SK-N-SH treated with all-trans-retinoic acid at 6 μM for 48 hours (cell line): ENCODE results near the gene EGFL8.
"Not testable (repeated sequence)": the region's sequence is repeated elsewhere in the genome, so short reads cannot be mapped to it uniquely, and the experiment has no call there.

Source experiments
- CREB5 ChIP-seq: fragments of 250-450 bp; sonication (Bioruptor Pico); IDR thresholded peaks from 2 replicates; pipeline ENCODE4 v1.5.1; 2020; ENCODE audit warnings: low read depth, mild to moderate bottlenecking, moderate library complexity
- PATZ1 ChIP-seq: fragments of 250-450 bp; sonication (Bioruptor Pico); IDR thresholded peaks from 2 replicates; pipeline ENCODE4 v1.8.0; 2020; ENCODE audit warnings: mild to moderate bottlenecking, moderate library complexity, borderline replicate concordance
- TCF4 ChIP-seq: fragments of 250-450 bp; sonication (Bioruptor Pico); IDR thresholded peaks from 2 replicates; pipeline ENCODE4 v1.8.0; 2021; ENCODE audit warnings: mild to moderate bottlenecking, moderate library complexity, borderline replicate concordance
- TOX ChIP-seq: fragments of 250-450 bp; sonication (Bioruptor Pico); IDR thresholded peaks from 2 replicates; pipeline ENCODE4 v1.8.0; 2021; ENCODE audit warnings: mild to moderate bottlenecking, moderate library complexity, borderline replicate concordance
- ZC3H10 ChIP-seq: fragments of 250-450 bp; sonication (Bioruptor Pico); IDR thresholded peaks from 2 replicates; pipeline ENCODE4 v1.5.1; 2021; ENCODE audit warnings: mild to moderate bottlenecking, moderate library complexity
- ZNF565 ChIP-seq: fragments of 450-650 bp; formaldehyde crosslinking; conservative IDR thresholded peaks from 2 replicates; pipeline ENCODE4 v1.5.0; 2020; ENCODE audit warnings: low read depth, mild to moderate bottlenecking, moderate library complexity

- not testable (repeated sequence) for TF ChIP-seq PATZ1; TOX (CRISPR knock-in tag); CREB5; ZNF565 (CRISPR knock-in tag); ZC3H10 (CRISPR knock-in tag); TCF4 (CRISPR knock-in tag)
Observed at GRCh38 chr6:32185681-32186131, 21.3 kb downstream of the EGFL8 start.
